Vagina (tissue), 2 donors: ENCODE measurements around the gene RWDD2A.

Experiments
- CTCF ChIP-seq, 3 experiments: fragments of 450-650 bp in 2 of 3; fragments of 200-600 bp in 1 of 3; sonication (generic) in 1 of 3; IDR thresholded peaks; one replicate each; pipeline ENCODE4 v1.5.1; 2017 to 2019; ENCODE audit warnings: antibody characterized with exemption in 3 of 3, mild to moderate bottlenecking in 2 of 3, moderate library complexity in 2 of 3
- POLR2A ChIP-seq, 2 donors: fragments of 450-650 bp; IDR thresholded peaks; one replicate each; pipeline ENCODE4 v1.6.1; 2017; ENCODE audit warnings: antibody characterized with exemption in 2 of 2, mild to moderate bottlenecking in 2 of 2, moderate library complexity in 2 of 2
- POLR2AphosphoS5 ChIP-seq, 2 donors: sonication (generic); formaldehyde crosslinking; IDR thresholded peaks; one replicate each; pipeline ENCODE4 v1.9.0; 2017; ENCODE audit warnings: antibody characterized with exemption in 2 of 2, mild to moderate bottlenecking in 2 of 2, low read depth in 1 of 2; ENCODE audit not compliant: insufficient read depth in 1 of 2

DNA sequence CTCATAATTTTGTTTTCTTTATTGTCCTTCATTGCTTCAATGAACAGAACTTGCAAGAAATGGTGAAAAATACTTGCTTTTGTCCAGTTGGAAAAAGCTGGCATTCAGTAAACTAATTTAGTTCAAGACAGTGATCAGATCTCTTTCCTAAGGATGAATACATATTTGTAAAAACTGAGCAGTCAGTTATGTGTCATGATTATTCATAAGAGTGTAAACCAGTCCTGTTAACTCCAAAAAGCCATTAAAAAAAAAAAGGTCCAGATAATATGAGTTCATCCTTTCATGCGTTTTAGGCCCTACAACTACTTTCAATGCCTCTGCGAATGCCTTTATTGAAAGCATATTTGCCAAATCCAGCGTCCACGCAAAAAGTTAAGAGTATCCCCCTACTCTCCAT, 701 bp upstream of the RWDD2A start:
- TF ChIP-seq POLR2A (IDR thresholded peaks at IDR 0.05), result no peak
- TF ChIP-seq CTCF (IDR thresholded peaks at IDR 0.05), result no peak
- no peak for TF ChIP-seq POLR2AphosphoS5 (IDR thresholded peaks at IDR 0.05; ENCODE audit: insufficient read depth in 1 of 2, low read depth in 1 of 2)
